GM18507 (cell line): ENCODE data around the gene LNPEP.
"Not testable (repeated sequence)": the region's sequence is repeated elsewhere in the genome, so short reads cannot be mapped to it uniquely, and the experiment has no call there.

Experiments used
- DNase-seq: peaks from one replicate; pipeline ENCODE4 v3.0.0; 2011; ENCODE audit warnings: low read depth; ENCODE audit not compliant: insufficient read length; ENCODE audit errors: extremely low spot score
- FAIRE-seq: peaks from 2 replicates; lab custom pipeline; 2011; peaks lifted over from hg19 to GRCh38; lab: Jason Lieb, UNC

The LNPEP gene

GRCh38 chr5:96927008-96927407, 8.9 kb upstream of the LNPEP start:
- no peak for FAIRE-seq
- DNase-seq: no peak

- DNase-seq: no peak
- no peak for FAIRE-seq
These were observed 6.8 kb upstream of the LNPEP start for GRCh38 chr5:96928931-96929708.

GRCh38 chr5:96930058-96930457, 5.8 kb upstream of the LNPEP start:
- DNase-seq: no peak
- no peak for FAIRE-seq

GRCh38 chr5:96930589-96930988, 5.3 kb upstream of the LNPEP start:
- no peak for DNase-seq
- no peak for FAIRE-seq

GRCh38 chr5:96931037-96931436, 4.8 kb upstream of the LNPEP start:
- not testable (repeated sequence) for FAIRE-seq, DNase-seq

GRCh38 chr5:96931605-96932004, 4.3 kb upstream of the LNPEP start:
- peak; percentile 74 for FAIRE-seq

GRCh38 chr5:96932026-96932425, 3.9 kb upstream of the LNPEP start:
- no peak for DNase-seq
- no peak for FAIRE-seq

More at GRCh38 chr5:96931605-96932004, 4.3 kb upstream of the LNPEP start:
- DNase-seq: no peak

- FAIRE-seq (peak; percentile 59), DNase-seq (no peak)
These were observed 1.8 kb upstream of the LNPEP start for GRCh38 chr5:96933764-96934707.

- DNase-seq (peak; percentile 51), FAIRE-seq (peak; percentile 95)
These were observed 947 bp upstream of the LNPEP start for GRCh38 chr5:96934708-96935558.

- FAIRE-seq (peak; percentile 73), DNase-seq (no peak)
These were observed 796 bp downstream of the LNPEP start for GRCh38 chr5:96936431-96937320.

- no peak for FAIRE-seq
These were observed 4.7 kb downstream of the LNPEP start for GRCh38 chr5:96940586-96940985.

GRCh38 chr5:96941140-96941539, 5.3 kb downstream of the LNPEP start:
- no peak for FAIRE-seq

More at GRCh38 chr5:96940586-96940985, 4.7 kb downstream of the LNPEP start:
- no peak for DNase-seq

GRCh38 chr5:96942078-96942477, 6.2 kb downstream of the LNPEP start:
- DNase-seq: no peak
- FAIRE-seq: no peak

More at GRCh38 chr5:96941140-96941539, 5.3 kb downstream of the LNPEP start:
- no peak for DNase-seq

GRCh38 chr5:96942911-96943310, 7.0 kb downstream of the LNPEP start:
- DNase-seq: no peak
- FAIRE-seq: no peak

GRCh38 chr5:96943799-96944198, 7.9 kb downstream of the LNPEP start:
- no peak for DNase-seq
- FAIRE-seq: peak; percentile 33

- FAIRE-seq (no peak), DNase-seq (no peak)
These were observed 9.4 kb downstream of the LNPEP start for GRCh38 chr5:96945144-96945897.

GRCh38 chr5:96946381-96946780, 10.5 kb downstream of the LNPEP start:
- FAIRE-seq (peak; percentile 24), DNase-seq (no peak)
